Skeletal muscle tissue (tissue), 4 donors: ENCODE data around the gene MARK4. TPM values are rescaled to one million over a fixed set of nuclear protein-coding genes. Genes with fewer than 3 reads are reported as not detected.

Source experiments
- H3K27ac ChIP-seq: one replicate; pipeline ENCODE4 v1.7.0; 2013; ENCODE audit warnings: mild to moderate bottlenecking, low read depth, low read length, inconsistent platforms
- H3K27me3 ChIP-seq, 3 donors: one replicate each; pipeline ENCODE4 v1.7.0; 2013; ENCODE audit warnings: low read length in 3 of 3; ENCODE audit not compliant: control insufficient read depth in 3 of 3, insufficient read depth in 3 of 3
- H3K36me3 ChIP-seq, 3 donors: one replicate each; pipeline ENCODE4 v1.7.0; 2013; ENCODE audit warnings: low read length in 3 of 3; ENCODE audit not compliant: control insufficient read depth in 3 of 3, insufficient read depth in 3 of 3
- H3K4me1 ChIP-seq, 3 donors: one replicate each; pipeline ENCODE4 v1.7.0; 2013; ENCODE audit warnings: low read length in 3 of 3, mild to moderate bottlenecking in 3 of 3; ENCODE audit not compliant: control insufficient read depth in 3 of 3, insufficient read depth in 3 of 3
- H3K4me3 ChIP-seq, 3 donors: one replicate each; pipeline ENCODE4 v1.7.0; 2013; ENCODE audit warnings: low read length in 3 of 3
- H3K9ac ChIP-seq, 3 donors: one replicate each; pipeline ENCODE4 v1.7.0; 2013; ENCODE audit warnings: low read length in 3 of 3, mild to moderate bottlenecking in 3 of 3, moderate library complexity in 2 of 3, low read depth in 1 of 3
- H3K9me3 ChIP-seq, 3 donors: one replicate each; pipeline ENCODE4 v1.7.0; 2013; ENCODE audit warnings: low read length in 3 of 3; ENCODE audit not compliant: control insufficient read depth in 3 of 3
- total RNA-seq: library from RNA; depleted of rRNA; stranded (reverse); fragments of >200 nt; gene quantifications from one replicate; pipeline ENCODE4 v1.2.3, GENCODE V29; 2014
- donor health status: Osteomylitis.

Gene MARK4
- total RNA-seq, 1 donor from 2014 or later: 15.7 TPM

GRCh38 chr19:45352062-45352461 lies 101.0 kb downstream of the MARK4 start:
- H3K27ac ChIP-seq: no peak overlapping the region
- H3K9ac ChIP-seq: no peak overlapping the region
- H3K4me1 ChIP-seq: no peaks in the 10 kb centered on the region
- H3K9me3 ChIP-seq: no peaks in the 10 kb centered on the region
- peaks cover 9 to 10% (median 10%) of the 10 kb centered on the region in 3 donors for H3K27me3 ChIP-seq
- peaks cover 29 to 38% (median 31%) of the 10 kb centered on the region in 3 donors for H3K36me3 ChIP-seq
- H3K4me3 ChIP-seq: no peak overlapping the region

- Histone ChIP-seq H3K36me3 (peaks cover 29 to 38% (median 31%) of the 10 kb centered on the region in 3 donors), H3K27ac (no peak overlapping the region), H3K4me3 (no peak overlapping the region), H3K9me3 (no peaks in the 10 kb centered on the region), H3K27me3 (peaks cover 6 to 9% (median 8%) of the 10 kb centered on the region in 3 donors), H3K4me1 (no peaks in the 10 kb centered on the region), H3K9ac (no peak overlapping the region)
Measured at GRCh38 chr19:45352471-45352870, 101.4 kb downstream of the MARK4 start.

GRCh38 chr19:45352914-45353796 lies 102.1 kb downstream of the MARK4 start:
- Histone ChIP-seq H3K4me3 (no peak overlapping the region), H3K9ac (no peak overlapping the region), H3K4me1 (no peaks in the 10 kb centered on the region), H3K27ac (no peak overlapping the region), H3K27me3 (peaks cover 0 to 2% (median 2%) of the 10 kb centered on the region in 3 donors), H3K9me3 (no peaks in the 10 kb centered on the region), H3K36me3 (peaks cover 29 to 38% (median 31%) of the 10 kb centered on the region in 3 donors)

GRCh38 chr19:45354241-45354842 lies 103.3 kb downstream of the MARK4 start:
- no peak overlapping the region for H3K4me3 ChIP-seq
- H3K36me3 ChIP-seq: peaks cover 29 to 43% (median 31%) of the 10 kb centered on the region in 3 donors
- H3K27me3 ChIP-seq: no peaks in the 10 kb centered on the region
- no peaks in the 10 kb centered on the region for H3K9me3 ChIP-seq
- H3K27ac ChIP-seq: no peak overlapping the region
- H3K9ac ChIP-seq: no peak overlapping the region
- no peaks in the 10 kb centered on the region for H3K4me1 ChIP-seq

Other genes with a start within 250 kb of the MARK4 start
- gene RELB, start 249.8 kb upstream of the MARK4 start, total RNA-seq: 7.8 TPM
- 7.8 TPM for gene CLASRP, start 212.2 kb upstream of the MARK4 start, total RNA-seq
- not detected for gene ZNF296, start 174.8 kb upstream of the MARK4 start, total RNA-seq
- 16.7 TPM for gene GEMIN7, start 172.0 kb upstream of the MARK4 start, total RNA-seq
- 16.2 TPM for gene PPP1R37, start 158.1 kb upstream of the MARK4 start, total RNA-seq
- gene NKPD1, start 90.3 kb upstream of the MARK4 start, total RNA-seq: not detected
- gene TRAPPC6A, start 73.0 kb upstream of the MARK4 start, total RNA-seq: 15.1 TPM
- 4.2 TPM for gene BLOC1S3, start 72.5 kb upstream of the MARK4 start, total RNA-seq
- gene EXOC3L2, start 5.9 kb upstream of the MARK4 start, total RNA-seq: 2.1 TPM
- 3,746 TPM for gene CKM, start 71.6 kb downstream of the MARK4 start, total RNA-seq
- gene KLC3, start 89.5 kb downstream of the MARK4 start, total RNA-seq: 0.52 TPM
- 7.3 TPM for gene ERCC2, start 119.3 kb downstream of the MARK4 start, total RNA-seq
- gene PPP1R13L, start 153.8 kb downstream of the MARK4 start, total RNA-seq: not detected
- gene POLR1G, start 155.4 kb downstream of the MARK4 start, total RNA-seq: 7.3 TPM
- 56.9 TPM for gene ERCC1, start 172.6 kb downstream of the MARK4 start, total RNA-seq
- 42.8 TPM for gene FOSB, start 216.7 kb downstream of the MARK4 start, total RNA-seq
- 45.4 TPM for gene RTN2, start 245.8 kb downstream of the MARK4 start, total RNA-seq
- 0.52 TPM for gene PPM1N, start 247.2 kb downstream of the MARK4 start, total RNA-seq